Hepatocyte (in vitro differentiated cells): ENCODE data around the gene SPATA9. TPM values are rescaled to one million over a fixed set of nuclear protein-coding genes. Genes with fewer than 3 reads are reported as not detected.
A peak's percentile ranks its signal among the peaks of the same experiment; 100 is the strongest.

Source experiments
- DNase-seq: peaks from one replicate; pipeline ENCODE4 v3.0.0-alpha.2; 2016; ENCODE audit warnings: low spot score
- H2AFZ ChIP-seq: fragments of 200-600 bp; sonication (generic); 2 replicates; pipeline ENCODE4 v1.6.0; 2016; ENCODE audit warnings: antibody characterized with exemption, mild to moderate bottlenecking
- H3K27ac ChIP-seq: fragments of 200-600 bp; sonication (generic); 2 replicates; pipeline ENCODE4 v1.5.1; 2016; ENCODE audit warnings: mild to moderate bottlenecking
- H3K27me3 ChIP-seq: fragments of 200-600 bp; sonication (generic); 2 replicates; pipeline ENCODE4 v1.6.1; 2016
- H3K36me3 ChIP-seq: fragments of 200-600 bp; sonication (generic); replicated peaks from 2 replicates; pipeline ENCODE4 v1.5.1; 2016; ENCODE audit warnings: low read depth; ENCODE audit not compliant: insufficient read depth
- H3K4me1 ChIP-seq: fragments of 200-600 bp; sonication (generic); 2 replicates; pipeline ENCODE4 v1.5.1; 2016; ENCODE audit warnings: mild to moderate bottlenecking, moderate library complexity; ENCODE audit not compliant: insufficient read depth
- H3K4me2 ChIP-seq: fragments of 200-600 bp; sonication (generic); 2 replicates; pipeline ENCODE4 v1.6.0; 2016
- H3K4me3 ChIP-seq: fragments of 200-600 bp; sonication (generic); 2 replicates; pipeline ENCODE4 v1.5.1; 2016; ENCODE audit warnings: mild to moderate bottlenecking
- H3K79me2 ChIP-seq: fragments of 200-600 bp; sonication (generic); 2 replicates; pipeline ENCODE4 v1.6.0; 2017; ENCODE audit warnings: mild to moderate bottlenecking
- H3K9me2 ChIP-seq: fragments of 200-600 bp; sonication (generic); replicated peaks from 2 replicates; pipeline ENCODE4 v1.6.0; 2017; ENCODE audit warnings: mild to moderate bottlenecking; ENCODE audit not compliant: insufficient read depth
- H3K9me3 ChIP-seq: fragments of 200-600 bp; sonication (generic); 2 replicates; pipeline ENCODE4 v1.5.1; 2016; ENCODE audit warnings: low read depth, mild to moderate bottlenecking
- H4K20me1 ChIP-seq: fragments of 200-600 bp; sonication (generic); 2 replicates; pipeline ENCODE4 v1.6.0; 2016; ENCODE audit warnings: mild to moderate bottlenecking; ENCODE audit not compliant: insufficient read depth, poor library complexity, severe bottlenecking
- CTCF ChIP-seq: fragments of 200-600 bp; sonication (generic); IDR thresholded peaks from 2 replicates; pipeline ENCODE4 v1.5.1; 2016; ENCODE audit warnings: antibody characterized with exemption, mild to moderate bottlenecking; ENCODE audit not compliant: poor library complexity
- EZH2 ChIP-seq: fragments of 200-600 bp; sonication (generic); IDR thresholded peaks from 2 replicates; pipeline ENCODE4 v1.6.1; 2016; ENCODE audit warnings: antibody characterized with exemption, mild to moderate bottlenecking, borderline replicate concordance
- EZH2phosphoT487 ChIP-seq: fragments of 200-600 bp; sonication (generic); IDR thresholded peaks from one replicate; pipeline ENCODE4 v1.6.1; 2018; ENCODE audit warnings: antibody characterized with exemption, mild to moderate bottlenecking, low read depth, moderate library complexity; ENCODE audit not compliant: unreplicated experiment, severe bottlenecking
- WGBS: methylation state at CpG from one replicate; pipeline ENCODE4 v1.1.6; 2016; ENCODE audit warnings: low lambda C conversion rate; ENCODE audit errors: missing lambda C conversion rate; 5-methylcytosine and 5-hydroxymethylcytosine counted together
- polyA plus RNA-seq: library from polyadenylated mRNA; unstranded; fragments of >200 nt; fragmentation: Nextera tagmentation; extraction: Ambion mirVana; gene quantifications from 2 replicates; pipeline ENCODE4 v1.2.1, GENCODE V29; 2016
- total RNA-seq: library from RNA; depleted of rRNA; stranded (reverse); fragments of >200 nt; gene quantifications from 2 replicates; pipeline ENCODE4 v1.2.3, GENCODE V29; 2014

SPATA9 gene
- total and polyA plus RNA-seq, 2 experiments from 2014 or later, result 0.33 to 1.2 TPM

- Histone ChIP-seq H3K4me3 (no peak overlapping the region), H4K20me1 (no peaks in the 10 kb centered on the region), H3K4me1 (peaks cover 32% of the 10 kb centered on the region), H3K9me2 (no peaks in the 10 kb centered on the region), H3K27me3 (no peaks in the 10 kb centered on the region), H2AFZ (no peak overlapping the region), H3K27ac (peak overlapping the region; percentile 89), H3K4me2 (no peak overlapping the region), H3K79me2 (peaks cover 12% of the 10 kb centered on the region), H3K36me3 (no peaks in the 10 kb centered on the region), H3K9me3 (no peaks in the 10 kb centered on the region)
- TF ChIP-seq CTCF (no peak), EZH2phosphoT487 (no peak), EZH2 (no peak)
- 62% methylated on average over 2 of the region's 2 CpGs for WGBS
- peak; percentile 44 for DNase-seq
These were observed 45.0 kb upstream of the SPATA9 start for GRCh38 chr5:95727764-95728191.

DNA sequence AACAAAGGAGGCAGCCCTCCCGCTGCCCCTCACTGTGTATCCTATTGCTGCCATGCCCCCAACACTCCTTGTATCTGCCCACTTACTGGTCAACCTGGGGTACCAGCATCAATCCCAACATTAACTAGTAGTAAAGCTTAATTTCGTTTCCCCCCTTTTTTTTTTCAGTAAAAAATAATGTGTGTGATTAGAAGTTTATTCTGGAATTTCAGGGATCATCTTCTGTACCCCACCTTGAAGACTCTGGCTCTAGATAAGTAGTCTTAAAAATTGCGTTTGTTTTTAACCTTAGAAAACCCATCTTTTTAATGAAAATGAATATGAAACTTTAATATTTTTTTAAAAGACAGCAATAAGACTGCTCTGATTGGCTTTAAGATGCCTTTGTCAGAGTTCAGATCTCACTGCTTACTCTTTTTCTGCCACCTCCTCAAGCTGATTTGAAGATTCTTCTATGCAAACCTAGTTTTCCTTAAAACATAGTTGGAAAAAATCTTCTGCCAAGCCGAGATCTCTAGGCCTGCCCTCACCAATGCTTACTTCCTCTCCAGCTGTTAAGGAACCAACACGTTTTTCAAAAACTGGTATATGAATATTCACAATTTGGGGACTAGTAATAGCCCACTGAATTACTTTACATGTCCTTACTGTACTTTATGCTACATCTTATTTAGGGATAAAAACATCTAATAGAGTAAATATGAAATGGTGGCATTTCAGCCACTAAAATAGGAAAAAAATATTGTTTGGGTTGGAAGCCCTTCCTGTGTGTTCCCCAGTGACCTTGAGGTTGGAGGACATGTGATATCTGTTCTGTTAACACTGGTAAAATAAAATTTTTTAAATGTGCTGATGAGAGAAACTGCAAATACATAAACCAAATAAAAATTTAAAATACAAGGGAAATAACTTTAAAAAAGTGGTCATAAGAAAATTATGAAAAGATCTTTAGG lies 44.3 kb upstream of the SPATA9 start:
- Histone ChIP-seq H3K79me2 (peaks cover 5% of the 10 kb centered on the region), H3K36me3 (no peaks in the 10 kb centered on the region), H3K27me3 (no peaks in the 10 kb centered on the region), H4K20me1 (no peaks in the 10 kb centered on the region), H3K4me3 (no peak overlapping the region), H3K4me1 (peaks cover 32% of the 10 kb centered on the region), H3K4me2 (no peak overlapping the region), H3K27ac (peak overlapping the region; percentile 89), H3K9me3 (no peaks in the 10 kb centered on the region), H3K9me2 (no peaks in the 10 kb centered on the region), H2AFZ (no peak overlapping the region)
- no peak for TF ChIP-seq CTCF
- TF ChIP-seq EZH2phosphoT487, result no peak
- no peak for TF ChIP-seq EZH2
- DNase-seq, result no peak
- WGBS, result 86% methylated on average over 5 of the region's 5 CpGs

DNA sequence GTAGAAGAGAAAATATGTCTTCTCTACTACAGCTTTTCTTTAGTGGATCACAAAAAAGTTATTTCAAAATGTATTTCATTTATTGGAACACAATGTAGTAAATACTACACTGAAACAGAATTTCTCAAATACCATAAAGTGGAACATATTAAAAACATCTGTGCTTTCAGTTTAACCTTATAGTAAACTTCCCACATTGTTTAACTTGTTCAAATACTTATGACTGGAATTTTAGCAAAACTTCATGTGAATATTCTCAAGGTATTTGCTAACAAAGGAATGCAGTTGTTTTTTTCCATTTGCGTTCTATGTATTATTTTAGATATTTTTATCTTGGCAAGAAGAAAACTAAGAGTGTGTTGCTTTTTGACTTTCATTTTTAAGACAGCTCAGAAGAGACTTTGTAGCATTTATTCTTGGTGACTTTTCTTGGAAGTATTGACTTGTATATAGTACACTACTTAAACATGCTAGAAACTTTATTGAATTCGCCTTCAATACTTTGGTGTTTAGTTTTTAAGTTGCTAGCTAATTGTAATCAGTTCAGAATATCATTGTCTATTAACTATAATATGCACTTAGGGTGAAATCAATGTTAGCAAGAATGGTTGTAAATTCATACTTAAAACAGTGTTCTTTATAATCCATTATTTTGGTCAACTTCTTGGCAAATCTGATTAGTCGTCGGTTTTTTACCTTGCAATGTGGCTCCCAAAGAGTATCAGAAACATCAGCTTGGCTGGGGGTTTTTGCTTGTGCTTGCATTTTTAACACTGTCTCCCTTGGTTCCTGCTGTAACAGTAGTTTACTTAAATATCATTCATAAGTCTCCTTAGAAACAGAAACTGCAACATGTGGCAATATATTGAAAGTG lies 43.4 kb upstream of the SPATA9 start:
- no peaks in the 10 kb centered on the region for H4K20me1 ChIP-seq
- no peaks in the 10 kb centered on the region for H3K27me3 ChIP-seq
- 83% methylated on average over 4 of the region's 4 CpGs for WGBS
- H3K9me2 ChIP-seq, result no peaks in the 10 kb centered on the region
- H3K27ac ChIP-seq, result peak overlapping the region; percentile 21
- DNase-seq, result no peak
- H3K4me3 ChIP-seq, result no peak overlapping the region
- H3K4me2 ChIP-seq, result peak overlapping the region; percentile 35
- no peaks in the 10 kb centered on the region for H3K79me2 ChIP-seq
- TF ChIP-seq CTCF (no peak), EZH2 (no peak), EZH2phosphoT487 (no peak)
- H3K4me1 ChIP-seq, result peaks cover 36% of the 10 kb centered on the region
- no peaks in the 10 kb centered on the region for H3K9me3 ChIP-seq
- H3K36me3 ChIP-seq, result no peaks in the 10 kb centered on the region
- H2AFZ ChIP-seq, result no peak overlapping the region
